Globus pallidus (tissue), 1 donor: ENCODE data around the gene ZNF608.

Experiments
- DNase-seq: peaks from one replicate; pipeline ENCODE4 v3.0.0-alpha.2; 2015; ENCODE audit warnings: low spot score

Gene ZNF608

DNA sequence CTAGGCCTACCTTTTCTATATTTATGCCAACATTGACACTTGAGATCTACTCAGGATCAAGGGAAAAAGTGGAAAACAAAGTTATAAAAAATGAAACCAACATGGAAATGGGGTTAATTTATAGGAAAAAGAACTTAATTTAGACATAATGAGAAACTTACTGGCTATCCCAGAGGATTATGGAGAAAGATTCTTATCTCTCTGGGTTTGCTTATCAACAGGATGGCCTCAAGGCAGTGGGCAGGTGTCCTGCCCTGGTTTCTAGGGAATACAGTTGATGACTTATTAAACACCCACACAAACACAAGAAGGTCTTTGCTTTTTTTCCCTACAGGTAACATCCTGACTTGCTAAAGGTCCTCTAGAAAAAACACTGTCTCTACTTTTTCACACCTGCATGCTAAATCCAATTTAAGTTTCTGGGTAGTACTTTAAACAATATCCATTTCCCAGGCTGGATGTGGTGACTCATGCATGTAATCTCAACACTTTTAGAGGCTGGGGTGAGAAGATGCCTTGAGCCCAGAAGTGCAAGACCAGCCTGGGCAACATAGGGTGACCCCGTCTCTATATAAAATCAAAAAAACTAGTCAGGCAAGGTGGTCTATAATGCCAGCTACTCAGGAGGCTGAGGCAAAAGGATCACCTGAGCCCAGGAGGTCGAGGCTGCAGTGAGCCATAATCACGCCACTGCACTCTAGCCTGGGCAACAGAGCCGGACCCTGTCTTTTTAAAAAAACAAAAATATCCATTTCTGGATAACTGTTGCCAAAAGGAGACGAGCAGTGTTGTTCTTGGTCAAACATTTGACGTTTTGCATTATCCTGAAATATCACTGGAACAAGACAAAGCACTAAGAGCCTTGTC is 6.6 kb upstream of the ZNF608 start:
- no peak for DNase-seq

DNA sequence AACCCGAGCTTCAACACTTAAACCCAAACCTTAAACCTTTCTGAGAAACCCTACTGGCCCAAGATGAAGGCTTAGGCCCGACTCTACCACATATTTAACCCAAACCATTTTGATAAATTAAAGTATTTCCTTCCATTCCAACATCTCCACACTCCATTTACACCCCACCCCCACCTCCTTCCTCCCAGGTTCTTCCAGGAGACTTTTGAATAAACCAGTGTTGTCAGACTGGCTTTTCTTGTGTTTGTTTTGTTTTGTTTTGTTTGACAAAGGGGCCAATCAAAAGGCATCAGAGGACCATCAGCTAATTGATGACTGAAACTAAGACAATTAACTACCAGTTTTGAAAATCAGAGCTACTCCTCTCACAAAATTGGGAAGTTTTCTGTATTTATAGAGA is 4.6 kb upstream of the ZNF608 start:
- DNase-seq: no peak

DNA sequence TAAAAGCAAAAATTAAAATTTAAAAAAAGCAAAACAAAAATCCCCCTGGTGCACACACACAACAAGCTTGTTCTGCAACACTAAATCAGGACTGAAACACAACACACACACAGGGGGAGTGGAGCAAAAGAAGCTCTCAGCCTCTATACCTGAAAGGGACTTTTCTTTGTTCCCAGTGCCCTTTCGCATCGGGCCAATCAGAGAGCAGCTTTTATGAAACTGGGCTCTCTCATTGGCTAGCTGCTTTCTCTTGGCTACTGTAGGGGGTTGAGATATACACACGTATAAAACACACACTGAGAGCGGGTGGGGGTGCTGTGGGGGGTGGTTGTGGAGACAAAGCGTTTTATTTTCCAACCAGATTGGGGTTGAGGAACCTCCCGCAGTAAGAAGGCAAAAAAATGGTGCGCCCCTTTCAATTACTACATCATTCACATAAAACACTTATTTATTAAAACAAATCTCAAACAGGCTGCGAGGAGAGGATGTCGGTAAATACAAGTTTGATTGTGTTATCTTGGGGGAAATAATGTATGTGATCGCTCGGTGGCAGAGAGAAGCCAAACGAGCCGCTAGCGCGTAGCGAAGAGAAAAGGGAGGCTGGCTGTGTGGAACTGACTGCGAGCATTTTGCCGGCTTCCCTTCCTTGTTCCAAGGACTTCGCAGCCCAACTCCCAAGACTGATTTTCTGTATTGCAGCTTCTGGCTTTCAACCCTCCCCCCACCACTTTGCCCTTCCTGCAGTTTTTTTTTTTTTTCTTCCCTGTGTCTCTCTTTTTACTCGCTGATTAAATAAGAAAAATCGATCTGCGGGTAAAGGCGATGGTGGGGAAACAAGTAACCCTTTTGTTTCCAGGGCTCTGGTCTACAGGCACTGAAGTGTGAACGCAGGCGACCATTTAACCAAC is 2.5 kb upstream of the ZNF608 start:
- peak; percentile 97 for DNase-seq

DNA sequence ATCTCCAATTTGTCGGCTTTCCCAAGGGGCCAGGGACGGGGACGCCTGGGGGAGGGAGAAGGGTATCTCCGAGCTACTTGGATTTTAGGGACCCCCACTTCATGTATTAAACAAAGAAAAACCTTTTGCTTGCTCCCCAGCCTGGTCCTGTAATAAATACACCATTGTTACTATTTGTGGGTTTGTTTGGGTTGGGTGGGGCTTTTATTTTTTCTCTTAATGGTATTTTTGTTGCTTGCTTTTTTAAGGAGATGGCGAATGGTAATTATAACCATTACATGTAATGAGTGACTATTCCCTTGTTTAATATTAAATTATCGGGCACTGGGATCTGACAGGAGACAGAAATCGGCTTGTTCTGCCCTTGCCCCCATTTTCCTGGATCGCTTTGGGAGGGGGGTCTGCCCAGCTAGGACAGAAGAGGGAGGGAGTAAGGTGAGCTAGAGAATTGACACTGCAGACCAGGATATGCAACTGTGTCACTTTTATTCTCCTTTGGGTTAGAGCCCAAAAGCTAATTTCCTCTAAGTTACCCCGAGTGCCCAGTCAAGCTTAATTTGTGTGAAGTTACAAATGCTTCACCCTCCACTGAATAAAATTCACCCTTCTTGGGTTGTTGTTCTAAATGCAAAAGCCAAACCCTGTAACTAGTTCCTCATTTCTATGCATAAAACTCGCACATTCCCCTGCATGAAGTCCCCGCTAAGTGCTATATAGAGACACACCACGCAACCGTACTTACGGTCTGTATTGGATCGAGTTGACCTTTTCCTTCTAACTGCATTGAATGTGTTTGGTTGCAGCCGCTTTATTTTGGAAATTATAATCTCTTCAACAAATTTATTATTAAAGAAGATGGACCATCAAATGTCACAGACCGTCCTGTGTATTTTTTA is 1.6 kb upstream of the ZNF608 start:
- DNase-seq: peak; percentile 82

DNA sequence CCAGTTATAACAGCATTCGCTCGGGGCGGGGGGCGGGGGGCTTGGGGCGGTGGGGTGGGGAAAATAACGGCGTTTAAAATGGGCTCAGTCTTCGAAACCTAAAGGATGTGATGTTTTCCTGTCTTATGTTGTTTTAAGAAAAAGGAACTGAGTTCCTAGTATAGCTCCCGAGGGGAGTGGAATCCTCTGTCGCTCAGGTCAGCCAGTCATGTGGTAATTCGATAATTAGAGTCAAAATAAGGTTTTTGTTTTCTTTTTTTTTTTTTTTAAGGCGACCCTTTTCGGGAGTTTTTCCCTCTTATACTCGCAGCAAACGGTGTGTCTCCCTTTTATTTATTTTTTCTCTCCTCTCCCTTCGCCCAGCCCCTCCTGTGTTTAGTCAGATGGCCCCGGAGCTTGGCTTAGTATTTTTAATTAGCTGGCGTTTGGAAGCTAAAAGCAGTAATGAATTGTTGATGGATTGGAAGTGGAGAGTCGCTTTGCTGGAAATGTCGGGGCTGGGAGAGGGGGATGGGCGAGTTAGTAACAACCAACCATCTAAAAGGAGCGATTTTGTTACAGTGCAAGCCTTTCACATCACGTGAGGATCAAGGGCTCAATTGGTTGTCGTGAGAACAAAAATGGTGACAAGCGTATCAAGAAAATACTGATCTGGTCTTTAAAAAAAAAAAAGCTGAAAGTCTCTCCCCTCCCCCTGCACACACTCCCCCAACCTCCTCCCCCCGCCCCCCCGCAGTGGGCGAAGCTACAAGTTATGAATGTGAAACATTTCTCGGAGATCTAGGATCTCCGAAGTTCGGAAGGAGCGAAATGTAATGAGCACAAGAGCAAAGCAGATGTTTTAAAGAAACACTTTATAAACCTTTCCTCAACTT is 714 bp upstream of the ZNF608 start:
- DNase-seq: peak; percentile 94

DNA sequence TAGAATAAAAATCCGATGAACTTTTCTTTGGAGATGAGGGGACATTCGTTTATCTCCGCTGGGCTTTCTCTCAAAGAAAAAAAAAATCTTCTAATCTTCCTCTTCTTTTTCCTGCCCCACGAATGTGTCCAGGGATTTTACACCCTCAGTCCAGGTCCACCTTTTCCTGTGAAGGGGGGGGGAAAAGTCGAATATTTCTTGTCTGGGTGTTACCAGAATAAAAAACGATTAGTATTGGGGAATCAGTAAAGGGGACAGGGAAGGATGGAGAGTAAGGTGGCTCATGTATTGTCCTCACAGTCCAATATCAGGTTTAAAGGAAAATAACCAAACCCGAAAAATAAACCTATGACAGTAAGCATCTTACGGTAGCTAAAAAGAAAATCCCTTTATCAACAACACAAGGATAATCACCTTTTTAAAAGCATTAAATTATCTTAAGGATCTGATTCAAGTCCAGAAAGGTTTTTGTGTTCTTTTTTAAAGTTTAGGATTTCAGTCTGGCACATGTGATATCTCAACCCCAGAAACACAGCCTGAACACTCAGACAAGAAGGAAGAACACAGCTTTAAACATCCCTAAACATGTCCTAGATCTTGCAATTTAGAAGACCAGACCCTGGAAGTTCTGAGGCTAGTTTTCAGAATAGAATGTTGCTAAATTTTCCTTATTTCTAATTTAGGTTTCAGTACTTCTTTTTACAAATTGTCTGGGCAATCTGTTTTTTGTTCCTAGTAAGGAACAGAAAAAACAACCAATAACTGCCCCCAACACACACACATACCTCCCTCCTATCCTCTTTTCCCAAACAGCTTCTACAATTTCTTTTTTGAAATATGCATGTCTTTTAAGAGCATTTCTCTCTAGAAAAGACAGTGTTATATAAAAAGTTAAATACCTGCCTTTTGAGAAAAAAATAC is 1.2 kb downstream of the ZNF608 start:
- peak; percentile 69 for DNase-seq

DNA sequence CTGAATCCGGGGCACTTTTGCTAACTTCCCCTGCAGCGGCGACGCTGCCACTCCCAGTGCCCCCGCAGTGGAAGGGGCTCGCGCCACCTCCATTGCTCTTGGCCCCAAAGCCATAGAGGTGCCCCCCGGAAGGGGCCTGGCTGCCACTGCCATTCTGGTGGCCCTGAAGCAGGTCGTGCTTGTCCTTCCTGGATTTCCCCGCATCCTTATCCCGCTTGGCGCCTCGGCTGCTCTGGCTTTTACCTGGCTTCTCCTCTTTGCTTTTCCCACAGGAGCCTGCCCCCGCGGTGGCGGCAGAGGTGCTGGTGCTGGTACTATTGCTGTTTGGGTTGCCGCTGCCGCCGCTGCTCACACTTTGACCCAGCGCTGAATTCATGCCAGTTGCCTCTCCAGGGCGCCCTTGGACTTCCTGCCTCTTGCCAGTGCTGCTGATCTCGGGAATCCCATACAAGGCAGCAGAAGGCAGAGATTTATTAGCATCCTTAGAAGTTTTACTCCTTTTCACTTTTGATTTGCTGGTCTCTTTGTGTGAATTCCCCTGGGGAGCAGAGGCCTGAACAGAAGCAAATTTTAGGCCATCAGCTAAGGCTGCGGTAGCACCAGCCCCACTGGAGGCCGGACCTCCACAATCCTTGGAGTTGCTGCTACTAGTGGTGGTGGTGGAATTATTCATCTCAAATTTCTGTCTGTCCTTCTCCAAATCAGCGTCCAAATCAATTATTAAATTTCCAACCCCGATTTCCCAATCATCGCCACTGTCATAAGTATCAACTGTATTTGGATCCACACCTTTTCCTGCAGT is 2.1 kb downstream of the ZNF608 start:
- DNase-seq: peak; percentile 77

DNA sequence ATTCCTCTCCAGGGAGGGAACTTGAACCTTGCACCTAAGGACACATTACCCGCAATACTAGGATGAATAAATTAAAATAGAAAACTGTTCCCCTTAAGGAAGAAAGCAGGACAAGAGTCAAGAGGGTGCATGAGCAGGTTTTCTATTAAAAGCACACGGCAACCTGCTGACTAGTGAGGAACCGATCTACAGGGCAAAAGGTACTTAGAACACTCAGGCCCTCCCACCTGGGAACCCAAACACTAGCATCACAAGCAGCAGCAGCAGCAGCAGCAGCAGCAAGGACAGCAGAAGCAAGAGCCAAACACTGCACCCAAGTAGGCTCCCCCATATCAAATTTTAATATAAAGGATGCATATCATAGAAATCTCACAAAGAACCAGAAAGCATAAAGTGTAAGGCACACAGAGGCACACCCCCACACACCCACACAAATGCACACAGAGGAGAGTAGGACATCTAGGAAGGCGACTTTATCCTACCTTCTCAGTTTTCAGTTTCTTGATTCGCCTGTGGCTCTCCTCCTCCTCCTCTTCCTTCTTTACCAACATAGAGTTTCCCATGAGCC is 2.8 kb downstream of the ZNF608 start:
- no peak for DNase-seq

DNA sequence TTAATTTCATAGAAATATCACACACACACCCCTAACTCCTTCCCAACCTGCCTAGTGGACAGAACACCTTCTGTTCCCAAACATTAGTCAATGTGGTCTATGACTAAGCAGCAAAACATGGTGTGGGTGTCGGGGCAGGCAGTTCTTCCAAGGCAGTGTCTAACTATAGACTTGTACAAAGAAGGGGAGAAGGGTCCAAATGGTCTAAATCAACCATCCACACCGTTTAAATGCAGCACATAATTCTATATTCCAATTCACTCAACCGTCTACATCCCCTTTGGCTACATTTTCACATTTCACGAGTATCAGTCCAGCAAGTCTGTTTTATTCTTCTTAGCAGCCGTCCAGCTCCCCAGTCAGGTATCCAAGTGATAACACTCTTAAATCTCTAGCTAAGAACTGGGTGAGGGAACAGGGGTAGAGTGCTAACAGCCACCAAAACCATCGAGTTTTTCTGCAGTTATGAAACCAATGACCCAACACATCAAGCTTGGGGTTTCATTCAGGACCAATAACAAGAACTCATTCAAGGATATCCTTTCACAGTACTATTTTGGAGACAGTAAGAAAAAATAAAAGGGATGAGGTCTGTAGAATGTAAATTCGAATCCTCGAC is 3.3 kb downstream of the ZNF608 start:
- no peak for DNase-seq

DNA sequence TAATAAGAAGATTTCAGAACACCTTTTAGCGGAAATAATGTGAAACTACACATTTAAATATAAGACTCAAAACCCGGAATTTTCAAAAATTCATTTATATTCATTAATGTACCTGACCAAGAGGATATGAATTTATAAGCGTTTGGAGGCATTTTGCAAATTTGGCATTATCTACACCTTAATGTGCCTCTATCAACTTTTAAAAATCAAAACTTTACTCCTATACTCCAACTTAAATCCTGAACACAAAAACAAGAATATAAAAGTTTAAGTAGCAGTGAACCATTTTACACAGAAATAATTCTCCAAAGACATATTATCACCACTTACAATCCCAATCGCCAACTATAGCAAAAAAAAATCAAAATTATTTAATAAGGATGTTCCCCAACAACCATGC is 3.9 kb downstream of the ZNF608 start:
- DNase-seq: no peak

DNA sequence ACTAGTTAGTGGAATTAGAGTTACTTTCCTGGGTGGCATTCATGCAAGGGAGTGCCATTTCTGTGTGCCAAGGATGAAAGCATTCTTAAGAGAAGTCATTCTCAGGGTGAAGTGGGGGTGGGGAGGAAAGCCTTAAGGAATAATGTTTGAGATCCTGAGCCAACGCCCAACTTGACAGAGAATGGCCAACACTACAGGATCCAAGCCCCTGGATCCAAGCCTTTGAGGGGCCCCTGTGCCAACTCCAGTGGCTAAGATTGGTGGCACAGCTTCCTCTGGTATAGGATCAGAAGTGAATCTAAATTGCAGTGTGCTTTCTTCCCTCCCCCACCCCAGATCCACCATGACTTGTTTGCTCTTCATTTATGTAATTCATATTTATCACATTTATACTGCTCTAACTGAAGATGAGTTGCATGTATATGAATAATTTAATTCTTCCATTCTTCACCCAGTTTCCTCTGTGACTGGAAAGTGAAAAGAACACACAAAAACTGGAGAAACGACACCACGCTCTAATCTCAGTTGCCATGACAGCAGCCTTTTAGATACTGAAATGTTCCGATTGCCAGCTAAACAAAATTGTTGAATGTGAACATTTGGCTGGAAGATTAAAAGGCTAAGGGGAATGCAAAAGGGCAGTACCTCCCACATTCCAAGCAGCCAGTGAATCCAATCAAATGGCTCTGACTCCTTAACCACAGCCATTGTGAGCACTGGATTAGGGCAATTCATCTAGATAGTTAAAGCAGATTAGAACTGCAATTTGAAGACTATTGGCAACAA is 4.5 kb downstream of the ZNF608 start:
- no peak for DNase-seq

DNA sequence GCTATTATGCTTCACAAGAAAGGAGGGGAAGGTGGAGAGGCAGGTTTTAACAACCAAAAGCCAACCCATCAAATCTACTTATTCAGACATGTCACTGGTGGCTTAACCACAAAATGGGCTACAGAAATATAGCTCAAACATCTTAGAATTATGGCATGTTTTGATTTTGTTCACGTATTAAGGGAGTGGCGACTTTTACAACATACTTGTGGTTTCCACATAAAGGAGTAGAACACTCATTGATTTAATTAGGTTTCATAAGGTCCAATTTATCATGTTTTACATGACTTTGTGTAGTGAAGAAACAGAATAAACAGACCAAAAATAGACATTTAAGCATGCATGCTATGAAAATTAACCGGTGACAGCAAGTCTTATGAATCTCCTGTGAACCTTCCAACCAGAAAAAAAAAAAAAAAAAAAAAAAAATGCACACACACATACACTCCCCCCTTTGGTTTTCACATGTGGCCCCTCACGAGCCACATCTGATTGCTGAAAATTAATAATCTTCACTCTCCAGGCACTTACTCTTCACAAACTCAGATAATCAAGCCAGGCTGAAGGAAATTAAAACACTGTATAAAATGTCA is 5.4 kb downstream of the ZNF608 start:
- DNase-seq: no peak

DNA sequence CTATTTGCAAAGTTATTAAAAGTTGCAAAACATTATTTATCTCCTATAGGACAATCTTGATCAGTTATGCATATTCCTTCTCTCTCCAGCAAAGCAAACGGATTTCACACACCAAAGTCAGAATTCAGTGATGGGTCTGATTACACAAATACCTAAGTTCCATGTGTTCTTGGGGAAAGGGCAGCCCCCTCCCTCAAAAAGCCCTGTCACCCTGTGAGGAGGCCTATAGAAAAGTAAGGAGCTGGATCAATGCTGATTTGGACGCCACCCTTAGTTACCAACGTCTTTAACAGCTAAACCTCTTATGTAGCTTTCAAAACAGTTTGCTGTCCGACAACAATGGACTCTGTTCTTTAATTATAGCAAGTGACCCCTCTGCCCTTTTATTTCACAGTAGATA is 6.4 kb downstream of the ZNF608 start:
- no peak for DNase-seq

DNA sequence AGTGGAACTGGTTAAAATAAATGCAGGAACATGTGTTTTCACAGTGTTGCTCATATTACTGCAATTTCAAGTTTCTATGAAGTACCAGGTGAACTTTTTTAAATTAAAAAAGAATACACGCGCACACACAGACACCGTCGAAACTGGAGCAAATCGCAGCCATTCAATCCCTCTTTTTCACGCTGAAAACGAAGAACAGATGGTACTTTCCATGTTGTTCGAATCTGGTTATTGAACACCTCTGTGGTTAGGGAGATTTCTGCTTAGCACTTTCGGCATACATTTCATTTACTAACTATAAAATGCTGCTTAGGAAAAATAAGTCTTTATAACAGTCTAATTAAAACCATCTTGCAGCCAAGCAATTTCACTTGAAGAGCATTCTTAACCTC is 6.8 kb downstream of the ZNF608 start:
- DNase-seq: no peak

DNA sequence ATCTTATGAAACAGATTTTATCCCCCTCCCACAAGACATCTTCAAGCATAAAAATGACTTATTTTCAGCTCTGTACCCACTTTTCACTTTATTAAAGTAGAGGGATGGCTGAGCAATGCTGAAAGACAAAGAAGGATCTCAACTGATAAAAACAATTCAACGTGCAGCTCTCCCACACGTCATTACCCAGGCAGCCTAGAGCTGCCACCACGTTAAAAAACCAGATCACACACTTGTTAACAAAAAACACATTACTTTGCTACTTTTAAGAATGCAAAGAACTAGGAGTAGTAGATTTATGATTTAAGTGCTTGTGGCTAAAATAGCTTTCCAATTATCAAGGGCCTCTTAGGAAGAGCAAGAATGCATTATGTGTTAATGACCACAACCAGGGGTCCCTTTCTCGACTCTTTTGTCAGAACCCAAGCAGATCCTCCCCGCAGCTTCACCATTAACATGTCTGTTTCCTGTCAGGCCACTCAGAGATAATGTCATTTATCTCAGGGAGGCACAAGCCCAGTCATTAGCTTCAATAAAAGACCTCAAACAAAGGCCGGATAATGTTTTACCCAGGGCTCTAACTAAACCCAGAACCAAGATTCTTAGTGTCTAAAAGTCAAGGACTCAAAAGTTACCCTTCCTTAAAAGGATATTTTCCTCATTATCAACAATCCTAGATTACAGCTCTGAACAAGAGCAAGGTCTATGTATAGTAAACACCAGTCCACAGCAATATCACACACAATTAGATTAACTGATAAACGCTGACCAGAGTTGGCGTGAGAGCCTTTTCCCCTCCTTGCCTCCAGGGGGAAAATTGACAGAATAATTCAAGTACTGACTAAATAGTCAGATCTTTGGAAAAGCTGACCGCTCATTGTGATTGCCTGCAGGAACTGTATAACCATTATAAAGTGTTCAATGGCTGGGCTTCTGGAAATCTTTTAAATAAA is 7.5 kb downstream of the ZNF608 start:
- no peak for DNase-seq

DNA sequence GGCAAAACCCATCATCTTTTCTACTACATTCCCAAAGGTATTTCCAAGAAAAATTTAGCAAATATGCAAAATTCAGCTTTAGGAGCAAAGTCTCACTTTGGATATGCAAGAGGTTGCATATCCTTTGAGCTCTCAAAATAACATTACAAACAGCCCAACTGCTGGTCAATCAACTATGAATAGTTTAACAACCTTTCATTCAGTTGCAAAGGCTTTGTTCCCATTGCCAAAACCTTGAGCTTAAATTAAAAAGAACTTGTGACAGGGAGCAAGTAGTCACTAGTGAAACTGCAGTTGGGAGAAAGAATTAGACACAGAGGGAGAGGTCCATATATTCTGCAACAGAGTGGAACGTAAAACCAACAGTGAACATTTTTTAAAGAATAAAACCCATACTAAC is 8.8 kb downstream of the ZNF608 start:
- no peak for DNase-seq
